OCI-LY7 (cell line): ENCODE data around the gene IGFBP4. TPM values are rescaled to one million over a fixed set of nuclear protein-coding genes. Genes with fewer than 3 reads are reported as not detected.

Source experiments
- BruUV-seq: library from RNA; stranded (reverse); fragments of 400-500 nt; replicated peaks from 2 replicates; lab custom pipeline; 2021; lab: Mats Ljungman, UMichigan
- CTCF ChIA-PET: fragments of 300-600 bp; sonication (Branson Sonifier 250); formaldehyde crosslinking; loops from one replicate; lab custom pipeline; 2022; ENCODE audit warnings: antibody characterized with exemption; ENCODE audit not compliant: unreplicated experiment; lab: Charles Lee
- POLR2A ChIA-PET: fragments of 300-600 bp; sonication (Branson Sonifier 250); formaldehyde crosslinking; loops from one replicate; lab custom pipeline; 2022; ENCODE audit warnings: antibody characterized with exemption; lab: Charles Lee
- DNase-seq: peaks from one replicate; pipeline ENCODE4 v3.0.0-alpha.2; 2015; ENCODE audit warnings: low spot score
- H2AFZ ChIP-seq: fragments of 200-600 bp; sonication (generic), shearing (Covaris generic); 2 replicates; pipeline ENCODE4 v1.6.1; 2014; ENCODE audit warnings: mild to moderate bottlenecking, antibody characterized with exemption, low read length, moderate library complexity
- H3K27ac ChIP-seq: fragments of 200-600 bp; sonication (generic); 2 replicates; pipeline ENCODE4 v1.5.1; 2014; ENCODE audit warnings: mixed run types, low read depth, mild to moderate bottlenecking, moderate library complexity, low read length, inconsistent platforms; ENCODE audit not compliant: poor library complexity, severe bottlenecking
- H3K36me3 ChIP-seq: fragments of 200-600 bp; sonication (generic); 2 replicates; pipeline ENCODE4 v1.6.1; 2014; ENCODE audit warnings: mild to moderate bottlenecking, antibody characterized with exemption, low read length, moderate library complexity, mixed read lengths; ENCODE audit not compliant: insufficient read depth
- H3K4me1 ChIP-seq: fragments of 200-600 bp; sonication (generic); 2 replicates; pipeline ENCODE4 v1.5.1; 2014; ENCODE audit warnings: mild to moderate bottlenecking, low read length; ENCODE audit not compliant: insufficient read depth, poor library complexity, severe bottlenecking
- H3K4me2 ChIP-seq: fragments of 200-600 bp; sonication (generic); 2 replicates; pipeline ENCODE4 v1.6.1; 2014; ENCODE audit warnings: mild to moderate bottlenecking, low read length
- H3K4me3 ChIP-seq: fragments of 200-600 bp; sonication (generic); 2 replicates; pipeline ENCODE4 v1.5.1; 2014; ENCODE audit warnings: mild to moderate bottlenecking, low read depth, low read length; ENCODE audit not compliant: poor library complexity, severe bottlenecking
- H3K79me2 ChIP-seq: fragments of 200-600 bp; sonication (generic); 2 replicates; pipeline ENCODE4 v1.6.1; 2016; ENCODE audit warnings: low read depth, mild to moderate bottlenecking, low read length, moderate library complexity, mixed read lengths; ENCODE audit not compliant: insufficient read depth
- H3K9me2 ChIP-seq: fragments of 200-600 bp; sonication (generic); 2 replicates; pipeline ENCODE4 v1.6.1; 2016; ENCODE audit warnings: mild to moderate bottlenecking, low read length, mixed read lengths; ENCODE audit not compliant: insufficient read depth
- H3K9me3 ChIP-seq: fragments of 200-600 bp; sonication (generic); 2 replicates; pipeline ENCODE4 v1.6.1; 2014; ENCODE audit warnings: mild to moderate bottlenecking, mixed run types, low read length, mixed read lengths
- H4K20me1 ChIP-seq: fragments of 200-600 bp; sonication (generic); 2 replicates; pipeline ENCODE4 v1.6.1; 2014; ENCODE audit warnings: mild to moderate bottlenecking, antibody characterized with exemption, low read length, moderate library complexity, mixed read lengths; ENCODE audit not compliant: insufficient read depth
- CTCF ChIP-seq: fragments of 200-600 bp; sonication (generic); conservative IDR thresholded peaks from 2 replicates; pipeline ENCODE4 v1.5.1; 2014; ENCODE audit warnings: mild to moderate bottlenecking, antibody characterized with exemption, low read length, moderate library complexity, mixed read lengths
- EZH2phosphoT487 ChIP-seq: fragments of 200-600 bp; sonication (generic); IDR thresholded peaks from 2 replicates; pipeline ENCODE4 v1.6.1; 2018; ENCODE audit warnings: low read depth, borderline replicate concordance, mild to moderate bottlenecking, mixed run types, antibody characterized with exemption, low read length, moderate library complexity, mixed read lengths
- intact Hi-C: fragments of 100-400 bp; cut with micrococcal nuclease; formaldehyde crosslinking; loops from one replicate; pipeline ENCODE4 v1.10.0; 2022; ENCODE audit not compliant: unreplicated experiment
- total RNA-seq, 2 experiments: library from RNA; depleted of rRNA in 1 of 2; stranded (reverse); fragments of >200 nt in 1 of 2; shearing (Covaris generic) in 1 of 2; gene quantifications; 2 replicates each; pipeline ENCODE4 v1.2.3, GENCODE V29; 2014 to 2022

IGFBP4 gene
- total RNA-seq, 2 experiments from 2014 or later = not detected

DNA sequence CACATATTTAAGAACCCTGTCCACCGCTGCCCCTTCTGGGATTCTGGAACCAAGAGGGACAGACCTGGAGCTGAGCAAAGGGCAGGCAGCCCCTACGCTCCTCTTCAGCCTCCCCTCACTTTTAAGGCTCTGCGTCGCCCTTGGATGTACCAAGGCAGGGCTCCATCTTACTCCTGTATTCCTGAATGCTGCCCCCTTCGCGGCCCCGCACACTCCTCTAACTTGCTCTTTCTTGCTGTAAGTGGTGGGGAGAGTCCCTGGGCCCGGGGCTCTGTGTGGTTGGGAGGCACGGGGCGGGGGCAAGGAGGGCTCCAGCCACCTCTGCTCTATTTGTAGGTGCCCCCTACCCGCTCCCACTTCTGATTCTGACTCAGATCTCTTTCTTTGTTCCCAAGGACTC is 56.9 kb downstream of the IGFBP4 start:
- H4K20me1 ChIP-seq = no peaks in the 10 kb centered on the region
- no peak overlapping the region for H3K4me3 ChIP-seq
- no peaks in the 10 kb centered on the region for H3K36me3 ChIP-seq
- H3K27ac ChIP-seq = no peak overlapping the region
- no peak overlapping the region for H2AFZ ChIP-seq
- TF ChIP-seq CTCF = no peak
- no peak for TF ChIP-seq EZH2phosphoT487
- no TSS peak for BruUV-seq
- H3K9me3 ChIP-seq = no peaks in the 10 kb centered on the region
- ChIA-PET POLR2A (no interaction called here), CTCF (interaction anchor here (0.6 kb wide), 1 partner anchor 32 kb away, joined by 3 read pairs; no protein-coding TSS in a partner anchor)
- DNase-seq = no peak
- intact Hi-C loops = no loop called here
- H3K79me2 ChIP-seq = no peaks in the 10 kb centered on the region
- no peaks in the 10 kb centered on the region for H3K4me1 ChIP-seq
- H3K4me2 ChIP-seq = no peak overlapping the region
- no peaks in the 10 kb centered on the region for H3K9me2 ChIP-seq

GRCh38 chr17:40500709-40501108 is 57.5 kb downstream of the IGFBP4 start:
- CTCF ChIA-PET = no interaction called here

More at GRCh38 chr17:40500709-40501108, 57.5 kb downstream of the IGFBP4 start:
- H3K4me3 ChIP-seq = no peak overlapping the region
- no peaks in the 10 kb centered on the region for H3K9me2 ChIP-seq
- no peaks in the 10 kb centered on the region for H4K20me1 ChIP-seq
- POLR2A ChIA-PET = interaction anchor here (0.5 to 0.6 kb wide), 2 partner anchors 82 to 200 kb away, joined by 3 to 4 read pairs; no protein-coding TSS in a partner anchor
- no peaks in the 10 kb centered on the region for H3K9me3 ChIP-seq
- BruUV-seq = no TSS peak
- H3K79me2 ChIP-seq = no peaks in the 10 kb centered on the region
- no peak overlapping the region for H2AFZ ChIP-seq
- H3K36me3 ChIP-seq = no peaks in the 10 kb centered on the region
- no peaks in the 10 kb centered on the region for H3K4me1 ChIP-seq
- H3K27ac ChIP-seq = no peak overlapping the region
- DNase-seq = no peak
- TF ChIP-seq EZH2phosphoT487 (no peak), CTCF (no peak)
- H3K4me2 ChIP-seq = no peak overlapping the region
- intact Hi-C loops = no loop called here
